SK-N-SH (cell line): ENCODE measurements around the gene NUDCD3. TPM values are rescaled to one million over a fixed set of nuclear protein-coding genes. Genes with fewer than 3 reads are reported as not detected.
A peak's percentile ranks its signal among the peaks of the same experiment; 100 is the strongest.

Experiments used
- CTCF ChIA-PET: fragments of 300-600, 350-600 bp; formaldehyde crosslinking; extraction: SDS; loops from one replicate; lab custom pipeline; 2021; lab: Yijun Ruan, JAX
- POLR2A ChIA-PET: fragments of 350-600 bp; sonication (Branson Sonifier 250); formaldehyde crosslinking; extraction: SDS; loops from one replicate; lab custom pipeline; 2020; ENCODE audit warnings: antibody characterized with exemption, inconsistent platforms; lab: Yijun Ruan, JAX
- DNase-seq: peaks from one replicate; pipeline ENCODE4 v3.0.0; 2012
- H2AFZ ChIP-seq: fragments of 200-600 bp; sonication (generic); 2 replicates; pipeline ENCODE4 v1.8.1; 2016; ENCODE audit warnings: antibody characterized with exemption, mild to moderate bottlenecking, low read depth
- H3F3A ChIP-seq: fragments of 200-600 bp; sonication (generic); replicated peaks from 2 replicates; pipeline ENCODE3; 2016; ENCODE audit warnings: antibody characterized with exemption, mild to moderate bottlenecking; ENCODE audit not compliant: insufficient read depth
- H3K27ac ChIP-seq, 2 experiments: fragments of 200-500 bp in 1 of 2; fragments of 200-600 bp in 1 of 2; sonication (Bioruptor generic) in 1 of 2; sonication (generic), shearing (Covaris generic) in 1 of 2; 2 replicates each; pipeline versions ENCODE4 v1.5.1 to v1.6.1; 2014 to 2016; ENCODE audit warnings: low read depth in 2 of 2, inconsistent platforms in 1 of 2, low read length in 1 of 2, mild to moderate bottlenecking in 1 of 2, mixed read lengths in 1 of 2
- H3K27me3 ChIP-seq: fragments of 200-600 bp; sonication (generic), shearing (Covaris generic); 2 replicates; pipeline ENCODE4 v1.6.1; 2016; ENCODE audit warnings: mixed run types; ENCODE audit not compliant: insufficient read depth
- H3K36me3 ChIP-seq, 2 experiments: fragments of 200-500 bp in 1 of 2; fragments of 200-600 bp in 1 of 2; sonication (Bioruptor generic) in 1 of 2; sonication (generic) in 1 of 2; replicated peaks in 1 of 2; 2 replicates each; pipeline versions ENCODE3 to v1.5.1; 2014 to 2016; ENCODE audit warnings: low read length in 1 of 2, mild to moderate bottlenecking in 1 of 2; ENCODE audit not compliant: insufficient read depth in 2 of 2, control insufficient read depth in 1 of 2
- H3K4me1 ChIP-seq, 2 experiments: fragments of 200-500 bp in 1 of 2; fragments of 200-600 bp in 1 of 2; sonication (Bioruptor generic) in 1 of 2; sonication (generic), shearing (Covaris generic) in 1 of 2; 2 replicates each; pipeline versions ENCODE4 v1.5.1 to v1.6.1; 2014 to 2016; ENCODE audit warnings: low read depth in 1 of 2, low read length in 1 of 2, mixed run types in 1 of 2; ENCODE audit not compliant: insufficient read depth in 2 of 2, control insufficient read depth in 1 of 2
- H3K4me2 ChIP-seq: fragments of 200-600 bp; sonication (generic), shearing (Covaris generic); 2 replicates; pipeline ENCODE4 v1.6.1; 2017; ENCODE audit warnings: mixed run types
- H3K4me3 ChIP-seq, 2 experiments: fragments of 200-500 bp in 1 of 2; fragments of 200-600 bp in 1 of 2; sonication (Bioruptor generic) in 1 of 2; sonication (generic), shearing (Covaris generic) in 1 of 2; 2 replicates each; pipeline versions ENCODE4 v1.5.1 to v1.8.1; 2014 to 2016; ENCODE audit warnings: low read depth in 2 of 2, inconsistent platforms in 1 of 2, low read length in 1 of 2, mild to moderate bottlenecking in 1 of 2, mixed read lengths in 1 of 2, moderate library complexity in 1 of 2
- H3K79me2 ChIP-seq: fragments of 200-600 bp; sonication (generic); 2 replicates; pipeline ENCODE4 v1.8.1; 2017; ENCODE audit warnings: mild to moderate bottlenecking; ENCODE audit not compliant: insufficient read depth
- H3K9ac ChIP-seq: fragments of 200-600 bp; sonication (generic); 2 replicates; pipeline ENCODE4 v1.6.1; 2017; ENCODE audit warnings: mixed run types
- H3K9me2 ChIP-seq: fragments of 200-600 bp; sonication (generic); 2 replicates; pipeline ENCODE4 v1.6.1; 2017; ENCODE audit warnings: mixed run types
- H3K9me3 ChIP-seq: fragments of 200-600 bp; sonication (generic); 2 replicates; pipeline ENCODE4 v1.6.1; 2017; ENCODE audit warnings: mixed run types, mild to moderate bottlenecking, moderate library complexity
- H4K20me1 ChIP-seq: fragments of 200-600 bp; sonication (generic); 2 replicates; pipeline ENCODE4 v1.6.1; 2017; ENCODE audit warnings: mild to moderate bottlenecking, mixed run types; ENCODE audit not compliant: insufficient read depth
- ELF1 ChIP-seq: IDR thresholded peaks from 2 replicates; pipeline ENCODE4 v1.4.0; 2012
- EP300 ChIP-seq, 2 experiments: IDR thresholded peaks; 2 replicates each; pipeline versions ENCODE4 v1.4.0 to v1.6.1; 2012; ENCODE audit warnings: borderline replicate concordance in 1 of 2, low read depth in 1 of 2, low read length in 1 of 2
- EZH2phosphoT487 ChIP-seq: fragments of 200-600 bp; sonication (generic); IDR thresholded peaks from 2 replicates; pipeline ENCODE4 v1.6.1; 2017; ENCODE audit warnings: low read depth, mixed run types, mild to moderate bottlenecking, antibody characterized with exemption, moderate library complexity, borderline replicate concordance
- FOXJ3 ChIP-seq: sonication (generic); formaldehyde crosslinking; IDR thresholded peaks from 2 replicates; pipeline ENCODE4 v1.5.1; 2020; ENCODE audit warnings: mild to moderate bottlenecking, missing genetic modification reagents
- GABPA ChIP-seq: IDR thresholded peaks from 2 replicates; pipeline ENCODE4 v1.4.0; 2012; ENCODE audit warnings: low read depth, mild to moderate bottlenecking
- MEF2A ChIP-seq: IDR thresholded peaks from 2 replicates; pipeline ENCODE4 v1.4.0; 2012; ENCODE audit warnings: low read depth, borderline replicate concordance
- NFIC ChIP-seq: IDR thresholded peaks from 2 replicates; pipeline ENCODE4 v1.4.0; 2012; ENCODE audit warnings: borderline replicate concordance
- RCOR1 ChIP-seq: fragments of 150-350 bp; IDR thresholded peaks from 2 replicates; pipeline ENCODE4 v1.6.1; 2017; ENCODE audit warnings: antibody characterized with exemption, low read length
- SIN3A ChIP-seq: IDR thresholded peaks from 2 replicates; pipeline ENCODE4 v1.6.1; 2012; ENCODE audit warnings: low read depth, mild to moderate bottlenecking, low read length, moderate library complexity, borderline replicate concordance
- SMC3 ChIP-seq: IDR thresholded peaks from 2 replicates; pipeline ENCODE4 v1.6.1; 2012; ENCODE audit warnings: low read depth, low read length, improper control_type of control experiment
- YY1 ChIP-seq: IDR thresholded peaks from 2 replicates; pipeline ENCODE4 v1.4.0; 2012; ENCODE audit warnings: low read depth, mild to moderate bottlenecking
- WGBS: methylation state at CpG from one replicate; pipeline ENCODE4 v1.1.6; 2017; ENCODE audit warnings: low lambda C conversion rate; 5-methylcytosine and 5-hydroxymethylcytosine counted together
- polyA plus RNA-seq, 3 experiments: library from polyadenylated mRNA; depleted of rRNA; stranded (reverse); fragments of >200 nt; gene quantifications; 2 replicates each; pipeline ENCODE4 v1.2.3, GENCODE V29; 2012
- TF ChIP-seq, protein P1 (sequence below): fragments of 150-350 bp; IDR thresholded peaks from 2 replicates; pipeline ENCODE4 v1.6.1; 2017; ENCODE audit warnings: antibody characterized with exemption, low read length, low read depth, borderline replicate concordance
- TF ChIP-seq, protein P2 (sequence below): IDR thresholded peaks from 2 replicates; pipeline ENCODE4 v1.4.0; 2012; ENCODE audit warnings: low read depth, borderline replicate concordance

The NUDCD3 gene
- polyA plus RNA-seq, 1 of the 3 experiments (the other 2 are of a cell fraction) = 66.0 TPM

DNA sequence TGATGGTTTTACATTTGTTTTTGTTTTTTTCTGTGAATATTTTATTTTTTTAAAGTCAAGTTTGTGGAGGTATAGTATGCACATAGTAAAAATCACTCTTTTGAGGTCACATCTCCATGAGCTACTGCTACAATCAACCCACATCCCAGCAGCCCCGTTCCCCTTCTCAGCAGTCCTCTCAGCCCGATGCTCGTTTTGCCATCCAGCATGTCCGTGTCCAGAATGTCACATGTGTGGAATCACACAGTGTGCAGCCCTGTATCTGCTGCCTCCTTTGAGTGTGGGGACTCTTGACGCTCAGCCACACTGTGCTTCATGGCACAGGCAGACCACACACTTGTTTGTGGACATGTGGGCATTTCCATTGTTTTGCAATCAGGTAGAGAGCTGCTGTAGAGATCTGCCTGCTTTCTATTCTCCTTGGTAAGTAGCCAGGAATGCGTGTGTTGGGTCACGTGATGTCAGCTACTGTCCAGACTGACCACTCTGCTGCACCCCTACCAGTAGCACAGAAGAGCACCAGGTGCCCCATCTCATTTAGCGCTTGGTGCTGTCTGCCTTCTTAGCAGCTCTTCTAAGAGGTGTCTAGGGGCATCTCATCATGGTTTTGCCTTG is 93.4 kb downstream of the NUDCD3 start:
- no peak overlapping the region for H2AFZ ChIP-seq
- H3K27me3 ChIP-seq = no peaks in the 10 kb centered on the region
- no peaks in the 10 kb centered on the region for H3F3A ChIP-seq
- H3K4me2 ChIP-seq = no peak overlapping the region
- peaks cover 0 to 27% of the 10 kb centered on the region in 2 experiments; a peak in 1 of 4 replicates for H3K4me1 ChIP-seq
- no peaks in the 10 kb centered on the region for H3K9me3 ChIP-seq
- no peak for DNase-seq
- ChIA-PET CTCF (no interaction called here), POLR2A (no interaction called here)
- WGBS = 97% methylated on average over 8 of the region's 8 CpGs
- H4K20me1 ChIP-seq = peaks cover 25% of the 10 kb centered on the region
- no peak for TF ChIP-seq NFIC
- no peak for TF ChIP-seq YY1
- TF ChIP-seq EZH2phosphoT487 = no peak
- TF ChIP-seq MEF2A = no peak
- no peak for TF ChIP-seq RCOR1
- TF ChIP-seq, protein P1, sequence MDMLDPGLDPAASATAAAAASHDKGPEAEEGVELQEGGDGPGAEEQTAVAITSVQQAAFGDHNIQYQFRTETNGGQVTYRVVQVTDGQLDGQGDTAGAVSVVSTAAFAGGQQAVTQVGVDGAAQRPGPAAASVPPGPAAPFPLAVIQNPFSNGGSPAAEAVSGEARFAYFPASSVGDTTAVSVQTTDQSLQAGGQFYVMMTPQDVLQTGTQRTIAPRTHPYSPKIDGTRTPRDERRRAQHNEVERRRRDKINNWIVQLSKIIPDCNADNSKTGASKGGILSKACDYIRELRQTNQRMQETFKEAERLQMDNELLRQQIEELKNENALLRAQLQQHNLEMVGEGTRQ = no peak
- no peak for TF ChIP-seq SIN3A
- no peak for TF ChIP-seq FOXJ3 (CRISPR knock-in tag)
- peaks cover 17% of the 10 kb centered on the region; the same call in 1 of the 2 replicates for H3K79me2 ChIP-seq
- H3K27ac ChIP-seq = peak overlapping the region in 1 of 2 experiments; percentile 4; a peak in 1 of 4 replicates
- H3K9me2 ChIP-seq = no peaks in the 10 kb centered on the region
- H3K4me3 ChIP-seq = no peak overlapping the region
- H3K36me3 ChIP-seq = peaks cover 7 to 63% of the 10 kb centered on the region in 2 experiments
- H3K9ac ChIP-seq = no peak overlapping the region

DNA sequence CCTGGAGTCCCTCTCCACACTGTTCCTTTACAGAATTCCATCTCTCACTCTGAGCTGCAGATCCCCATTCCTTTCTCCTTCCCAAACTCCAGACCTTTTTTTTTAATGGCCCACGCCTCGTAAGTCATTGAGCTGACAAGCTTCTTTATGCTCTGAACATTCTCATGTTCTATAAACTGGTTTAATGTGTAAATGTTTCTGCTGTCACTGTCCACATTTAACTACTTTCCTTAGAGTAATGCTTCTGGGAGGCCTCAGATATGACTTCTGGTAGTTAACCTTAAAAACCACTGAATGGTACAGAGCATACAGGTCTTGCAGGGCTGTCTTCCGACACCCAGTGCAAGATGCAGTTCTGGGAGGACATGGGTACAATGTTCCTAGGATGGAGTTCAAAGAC is 94.0 kb downstream of the NUDCD3 start:
- H3K4me2 ChIP-seq = no peak overlapping the region
- no peak overlapping the region for H3K9ac ChIP-seq
- no peaks in the 10 kb centered on the region for H3K9me2 ChIP-seq
- no peak for DNase-seq
- H3K4me1 ChIP-seq = peaks cover 0 to 27% of the 10 kb centered on the region in 2 experiments; a peak in 1 of 4 replicates
- CTCF ChIA-PET = interaction anchor here (0.8 kb wide), 1 partner anchor 12 kb away, joined by 4 read pairs; no protein-coding TSS in a partner anchor
- TF ChIP-seq FOXJ3 (CRISPR knock-in tag) (no peak), YY1 (no peak), SMC3 (no peak), GABPA (no peak), EP300 (IDR thresholded peaks at IDR 0.05; ENCODE audit: borderline replicate concordance in 1 of 2, low read depth in 1 of 2, low read length in 1 of 2) (no peak), ELF1 (no peak)
- TF ChIP-seq, protein P2, sequence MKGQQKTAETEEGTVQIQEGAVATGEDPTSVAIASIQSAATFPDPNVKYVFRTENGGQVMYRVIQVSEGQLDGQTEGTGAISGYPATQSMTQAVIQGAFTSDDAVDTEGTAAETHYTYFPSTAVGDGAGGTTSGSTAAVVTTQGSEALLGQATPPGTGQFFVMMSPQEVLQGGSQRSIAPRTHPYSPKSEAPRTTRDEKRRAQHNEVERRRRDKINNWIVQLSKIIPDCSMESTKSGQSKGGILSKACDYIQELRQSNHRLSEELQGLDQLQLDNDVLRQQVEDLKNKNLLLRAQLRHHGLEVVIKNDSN = no peak
- TF ChIP-seq, all 33 proteins: peak for 0
- H3K27ac ChIP-seq = no peak overlapping the region
- H3K9me3 ChIP-seq = no peaks in the 10 kb centered on the region
- H3K27me3 ChIP-seq = no peaks in the 10 kb centered on the region
- no peaks in the 10 kb centered on the region for H3F3A ChIP-seq
- H2AFZ ChIP-seq = no peak overlapping the region
- no peak overlapping the region for H3K4me3 ChIP-seq
- H3K36me3 ChIP-seq = peaks cover 6 to 63% of the 10 kb centered on the region in 2 experiments
- POLR2A ChIA-PET = no interaction called here
- H4K20me1 ChIP-seq = peaks cover 25% of the 10 kb centered on the region
- H3K79me2 ChIP-seq = peaks cover 15% of the 10 kb centered on the region; the same call in 1 of the 2 replicates
- WGBS = 93% methylated on average over 3 of the region's 3 CpGs
